Loucy (cell line): Measurements from ENCODE around the gene PODXL.

ENCODE experiments used
- H2AFZ ChIP-seq: fragments of 200-600 bp; sonication (generic); 2 replicates; pipeline ENCODE4 v1.6.0; 2016; ENCODE audit warnings: antibody characterized with exemption, mild to moderate bottlenecking, low read length, moderate library complexity
- H3F3A ChIP-seq: fragments of 200-600 bp; 2 replicates; pipeline ENCODE4 v1.6.0; 2016; ENCODE audit warnings: antibody characterized with exemption, low read depth, mild to moderate bottlenecking
- H3K27me3 ChIP-seq: fragments of 200-600 bp; sonication (generic); 2 replicates; pipeline ENCODE4 v1.6.1; 2014; ENCODE audit warnings: low read length, mild to moderate bottlenecking; ENCODE audit not compliant: insufficient read depth, poor library complexity, severe bottlenecking
- H3K36me3 ChIP-seq: fragments of 200-600 bp; sonication (generic); 2 replicates; pipeline ENCODE4 v1.6.1; 2016; ENCODE audit warnings: low read length; ENCODE audit not compliant: insufficient read depth
- H3K4me1 ChIP-seq: fragments of 200-600 bp; sonication (generic); 2 replicates; pipeline ENCODE4 v1.5.1; 2014; ENCODE audit warnings: low read length, mild to moderate bottlenecking; ENCODE audit not compliant: insufficient read depth, poor library complexity, severe bottlenecking
- H3K4me2 ChIP-seq: fragments of 200-600 bp; sonication (generic); 2 replicates; pipeline ENCODE4 v1.6.0; 2014; ENCODE audit warnings: antibody characterized with exemption, low read length, low read depth, mild to moderate bottlenecking; ENCODE audit not compliant: poor library complexity, severe bottlenecking
- H3K4me3 ChIP-seq: fragments of 200-600 bp; sonication (generic); 2 replicates; pipeline ENCODE4 v1.5.1; 2014; ENCODE audit warnings: low read length, mild to moderate bottlenecking, mixed read lengths; ENCODE audit not compliant: poor library complexity, severe bottlenecking
- H3K79me2 ChIP-seq: fragments of 200-600 bp; sonication (generic); 2 replicates; pipeline ENCODE4 v1.6.1; 2014; ENCODE audit warnings: low read length; ENCODE audit not compliant: insufficient read depth
- H3K9ac ChIP-seq: fragments of 200-600 bp; sonication (generic); 2 replicates; pipeline ENCODE4 v1.6.0; 2014; ENCODE audit warnings: mild to moderate bottlenecking, low read depth, low read length, moderate library complexity; ENCODE audit not compliant: poor library complexity, severe bottlenecking
- H3K9me2 ChIP-seq: fragments of 200-600 bp; sonication (generic); replicated peaks from 2 replicates; pipeline ENCODE4 v1.6.1; 2016; ENCODE audit warnings: low read depth, low read length, mixed read lengths
- H3K9me3 ChIP-seq: fragments of 200-600 bp; sonication (generic); 2 replicates; pipeline ENCODE4 v1.6.1; 2014; ENCODE audit warnings: mild to moderate bottlenecking, antibody characterized with exemption, low read length, low read depth; ENCODE audit not compliant: insufficient read depth
- H4K20me1 ChIP-seq: fragments of 200-600 bp; sonication (generic); 2 replicates; pipeline ENCODE4 v1.6.0; 2014; ENCODE audit warnings: antibody characterized with exemption, low read length, mild to moderate bottlenecking; ENCODE audit not compliant: insufficient read depth, poor library complexity, severe bottlenecking
- EZH2phosphoT487 ChIP-seq: fragments of 200-600 bp; IDR thresholded peaks from 2 replicates; pipeline ENCODE4 v1.6.1; 2018; ENCODE audit warnings: antibody characterized with exemption, mild to moderate bottlenecking, moderate library complexity, borderline replicate concordance
- TF ChIP-seq, protein P1 (sequence below): fragments of 200-600 bp; sonication (generic); conservative IDR thresholded peaks from 2 replicates; pipeline ENCODE4 v1.5.1; 2014; ENCODE audit warnings: mild to moderate bottlenecking, antibody characterized with exemption, low read length

PODXL gene

GRCh38 chr7:131546583-131547141, 9.8 kb downstream of the PODXL start:
- H4K20me1 ChIP-seq, result no peaks in the 10 kb centered on the region
- H2AFZ ChIP-seq, result no peak overlapping the region
- no peaks in the 10 kb centered on the region for H3K9me2 ChIP-seq
- H3K36me3 ChIP-seq, result no peaks in the 10 kb centered on the region
- no peaks in the 10 kb centered on the region for H3K9me3 ChIP-seq
- H3K27me3 ChIP-seq, result no peaks in the 10 kb centered on the region
- H3K4me2 ChIP-seq, result no peak overlapping the region
- H3F3A ChIP-seq, result no peaks in the 10 kb centered on the region
- H3K9ac ChIP-seq, result no peak overlapping the region
- H3K4me3 ChIP-seq, result no peak overlapping the region
- TF ChIP-seq, protein P1, sequence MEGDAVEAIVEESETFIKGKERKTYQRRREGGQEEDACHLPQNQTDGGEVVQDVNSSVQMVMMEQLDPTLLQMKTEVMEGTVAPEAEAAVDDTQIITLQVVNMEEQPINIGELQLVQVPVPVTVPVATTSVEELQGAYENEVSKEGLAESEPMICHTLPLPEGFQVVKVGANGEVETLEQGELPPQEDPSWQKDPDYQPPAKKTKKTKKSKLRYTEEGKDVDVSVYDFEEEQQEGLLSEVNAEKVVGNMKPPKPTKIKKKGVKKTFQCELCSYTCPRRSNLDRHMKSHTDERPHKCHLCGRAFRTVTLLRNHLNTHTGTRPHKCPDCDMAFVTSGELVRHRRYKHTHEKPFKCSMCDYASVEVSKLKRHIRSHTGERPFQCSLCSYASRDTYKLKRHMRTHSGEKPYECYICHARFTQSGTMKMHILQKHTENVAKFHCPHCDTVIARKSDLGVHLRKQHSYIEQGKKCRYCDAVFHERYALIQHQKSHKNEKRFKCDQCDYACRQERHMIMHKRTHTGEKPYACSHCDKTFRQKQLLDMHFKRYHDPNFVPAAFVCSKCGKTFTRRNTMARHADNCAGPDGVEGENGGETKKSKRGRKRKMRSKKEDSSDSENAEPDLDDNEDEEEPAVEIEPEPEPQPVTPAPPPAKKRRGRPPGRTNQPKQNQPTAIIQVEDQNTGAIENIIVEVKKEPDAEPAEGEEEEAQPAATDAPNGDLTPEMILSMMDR, result peak; percentile 99
- TF ChIP-seq EZH2phosphoT487, result no peak
- no peaks in the 10 kb centered on the region for H3K79me2 ChIP-seq
- H3K4me1 ChIP-seq, result peaks cover 10% of the 10 kb centered on the region

GRCh38 chr7:131546126-131546525, 10.3 kb downstream of the PODXL start:
- no peaks in the 10 kb centered on the region for H3F3A ChIP-seq
- no peaks in the 10 kb centered on the region for H4K20me1 ChIP-seq
- TF ChIP-seq, protein P1, result no peak
- TF ChIP-seq EZH2phosphoT487, result no peak
- H3K9me3 ChIP-seq, result no peaks in the 10 kb centered on the region
- no peaks in the 10 kb centered on the region for H3K79me2 ChIP-seq
- H3K4me1 ChIP-seq, result peaks cover 10% of the 10 kb centered on the region
- no peak overlapping the region for H2AFZ ChIP-seq
- no peak overlapping the region for H3K9ac ChIP-seq
- H3K27me3 ChIP-seq, result no peaks in the 10 kb centered on the region
- no peaks in the 10 kb centered on the region for H3K9me2 ChIP-seq
- H3K36me3 ChIP-seq, result no peaks in the 10 kb centered on the region
- H3K4me2 ChIP-seq, result no peak overlapping the region
- H3K4me3 ChIP-seq, result no peak overlapping the region

- no peaks in the 10 kb centered on the region for H4K20me1 ChIP-seq
Observed at GRCh38 chr7:131544449-131545301, 11.8 kb downstream of the PODXL start.

More at GRCh38 chr7:131544449-131545301, 11.8 kb downstream of the PODXL start:
- H3F3A ChIP-seq, result no peaks in the 10 kb centered on the region
- H3K36me3 ChIP-seq, result no peaks in the 10 kb centered on the region
- no peaks in the 10 kb centered on the region for H3K9me2 ChIP-seq
- H3K4me1 ChIP-seq, result peaks cover 10% of the 10 kb centered on the region
- no peaks in the 10 kb centered on the region for H3K9me3 ChIP-seq
- peak overlapping the region; percentile 35 for H3K9ac ChIP-seq
- no peak overlapping the region for H3K4me3 ChIP-seq
- TF ChIP-seq EZH2phosphoT487, result no peak
- TF ChIP-seq, protein P1, result peak; percentile 69
- H3K27me3 ChIP-seq, result no peaks in the 10 kb centered on the region
- H2AFZ ChIP-seq, result peak overlapping the region; percentile 88
- no peaks in the 10 kb centered on the region for H3K79me2 ChIP-seq
- peak overlapping the region; percentile 22 for H3K4me2 ChIP-seq
